Endodermal cell (in vitro differentiated cells): ENCODE measurements around the gene AIG1. TPM values are rescaled to one million over a fixed set of nuclear protein-coding genes. Genes with fewer than 3 reads are reported as not detected.

ENCODE experiments used
- DNase-seq: peaks from one replicate; pipeline ENCODE4 v3.0.0-alpha.2; 2017
- H3K27ac ChIP-seq: 2 replicates; pipeline ENCODE4 v1.5.1; 2013; ENCODE audit warnings: mild to moderate bottlenecking, low read depth, low read length, moderate library complexity
- H3K27me3 ChIP-seq: 2 replicates; pipeline ENCODE4 v1.6.1; 2013; ENCODE audit warnings: mild to moderate bottlenecking, low read length, moderate library complexity; ENCODE audit not compliant: insufficient read depth, control insufficient read depth, poor library complexity, severe bottlenecking
- H3K36me3 ChIP-seq: 2 replicates; pipeline ENCODE4 v1.7.0; 2013; ENCODE audit warnings: mild to moderate bottlenecking, low read length, moderate library complexity; ENCODE audit not compliant: control insufficient read depth, insufficient read depth
- H3K4me1 ChIP-seq: one replicate; pipeline ENCODE4 v1.7.0; 2013; ENCODE audit warnings: low read length; ENCODE audit not compliant: control insufficient read depth, insufficient read depth
- H3K4me3 ChIP-seq: 2 replicates; pipeline ENCODE4 v1.5.1; 2013; ENCODE audit warnings: mild to moderate bottlenecking, low read length, moderate library complexity
- H3K9ac ChIP-seq: 2 replicates; pipeline ENCODE4 v1.6.1; 2013; ENCODE audit warnings: mild to moderate bottlenecking, low read length, moderate library complexity; ENCODE audit not compliant: poor library complexity, severe bottlenecking; ENCODE audit errors: extremely low read depth
- H3K9me3 ChIP-seq: 2 replicates; pipeline ENCODE4 v1.6.1; 2013; ENCODE audit warnings: mild to moderate bottlenecking, low read length, moderate library complexity; ENCODE audit not compliant: control insufficient read depth
- H3K27ac Mint-ChIP-seq: 2 replicates; pipeline ENCODE4 v1.8.0; 2020; ENCODE audit warnings: mixed read lengths
- H3K27me3 Mint-ChIP-seq: 2 replicates; pipeline ENCODE4 v1.8.0; 2021; ENCODE audit warnings: mild to moderate bottlenecking, mixed read lengths; ENCODE audit not compliant: insufficient read depth
- H3K36me3 Mint-ChIP-seq: 2 replicates; pipeline ENCODE4 v1.8.0; 2020; ENCODE audit warnings: low read depth, mixed read lengths
- H3K4me1 Mint-ChIP-seq: 2 replicates; pipeline ENCODE4 v1.8.0; 2020; ENCODE audit warnings: mixed read lengths
- H3K4me3 Mint-ChIP-seq: 2 replicates; pipeline ENCODE4 v1.8.0; 2020; ENCODE audit warnings: mild to moderate bottlenecking, moderate library complexity, mixed read lengths
- H3K9me3 Mint-ChIP-seq: 2 replicates; pipeline ENCODE4 v1.8.0; 2020; ENCODE audit warnings: mild to moderate bottlenecking, mixed read lengths
- CTCF ChIP-seq: fragments of 200-600 bp; sonication (generic); conservative IDR thresholded peaks from 2 replicates; pipeline ENCODE4 v1.5.0; 2021; ENCODE audit warnings: antibody characterized with exemption, mild to moderate bottlenecking
- WGBS, 2 experiments: methylation state at CpG; one replicate each; pipeline versions ENCODE4 v1.1.5 to v1.1.7; 2013; ENCODE audit warnings: missing lambda C conversion rate in 2 of 2, mixed read lengths in 1 of 2; ENCODE audit not compliant: insufficient coverage in 1 of 2, insufficient read length in 1 of 2; 5-methylcytosine and 5-hydroxymethylcytosine counted together
- long read RNA-seq, 4 experiments: library from polyadenylated mRNA in 2 of 4; library from RNA in 1 of 4; library from capped mRNA in 1 of 4; stranded (forward) in 3 of 4; unstranded in 1 of 4; transcript quantifications; one replicate each; pipeline ENCODE4 v2.0.0, GENCODE V29; 2020 to 2021; ENCODE audit warnings: inconsistent platforms in 1 of 4
- polyA plus RNA-seq, 2 experiments: library from polyadenylated mRNA; stranded (reverse); fragments of 50-300 nt; gene quantifications; one replicate each; pipeline ENCODE4 v1.2.3, GENCODE V29; 2013
- total RNA-seq, 2 donors: library from RNA; stranded (reverse); fragmentation: NEBNext Ultra II Directional in 1 of 2; extraction: Animal tissue kit (Norgen Biotek cat#: 25700) in 1 of 2; gene quantifications; 2 replicates in 1 of 2; 3 replicates in 1 of 2; pipeline ENCODE4 v1.2.1, GENCODE V29; 2021

The AIG1 gene
- total RNA-seq, result 10 to 100 TPM; 23.0 to 25.2 TPM
- 26.2 TPM for polyA plus RNA-seq (2013, experiment 1 of 2)
- 25.1 TPM for polyA plus RNA-seq (2013, experiment 2 of 2)
- long read RNA-seq, experiment 1, partial matches to known transcripts, result 3 of 15 reads
- long read RNA-seq, experiment 1, other reads (novel, unspliced or antisense), result 8 of 15 reads
- long read RNA-seq, experiment 2, partial matches to known transcripts, result 1 of 13 reads
- long read RNA-seq, experiment 2, other reads (novel, unspliced or antisense), result 4 of 13 reads
- long read RNA-seq, experiment 3, transcript AIG1-202 (6 exons, 1,395 nt), result major isoform, 19 of 60 reads
- long read RNA-seq, experiment 3, transcript AIG1-208 (4 exons, 3,393 nt), result minor isoform, 7 of 60 reads
- long read RNA-seq, experiment 3, partial matches to known transcripts, result 12 of 60 reads
- long read RNA-seq, experiment 3, other reads (novel, unspliced or antisense), result 21 of 60 reads
- long read RNA-seq, experiment 4, transcript AIG1-202 (6 exons, 1,395 nt), result major isoform, 22 of 38 reads
- long read RNA-seq, experiment 4, partial matches to known transcripts, result 6 of 38 reads
- long read RNA-seq, experiment 4, other reads (novel, unspliced or antisense), result 8 of 38 reads

GRCh38 chr6:143060806-143061596 is at the start of gene AIG1:
Gene AIG1 (plus strand): TSS chr6:143060889. CDS start chr6:143060926, 37 bp downstream.
- H3K4me3 Mint-ChIP-seq, result peak within 1 kb of the TSS; percentile 87
- 9 to 47% methylated on average over 10 to 49 of the region's 50 CpGs for WGBS, 2 experiments
- H3K27me3 Mint-ChIP-seq, result no peaks in the 10 kb centered on the region
- H3K36me3 ChIP-seq, result no peaks in the 10 kb centered on the region
- peaks cover 19% of the 10 kb centered on the region for H3K4me1 Mint-ChIP-seq
- H3K36me3 Mint-ChIP-seq, result no peaks in the 10 kb centered on the region
- no peaks in the 10 kb centered on the region for H3K9me3 Mint-ChIP-seq
- no peaks in the 10 kb centered on the region for H3K27me3 ChIP-seq
- no peaks in the 10 kb centered on the region for H3K4me1 ChIP-seq
- peak within 1 kb of the TSS; percentile 56 for H3K27ac ChIP-seq
- DNase-seq, result peak; percentile 87
- peak within 1 kb of the TSS; percentile 95 for H3K27ac Mint-ChIP-seq
- TF ChIP-seq CTCF, result no peak
- no peaks in the 10 kb centered on the region for H3K9me3 ChIP-seq
- H3K4me3 ChIP-seq, result peak within 1 kb of the TSS; percentile 85
- peak within 1 kb of the TSS; percentile 56 for H3K9ac ChIP-seq

- no peaks in the 10 kb centered on the region for H3K4me1 Mint-ChIP-seq
- no peak for DNase-seq
- no peaks in the 10 kb centered on the region for H3K27me3 Mint-ChIP-seq
- no peak overlapping the region for H3K4me3 ChIP-seq
- no peaks in the 10 kb centered on the region for H3K36me3 ChIP-seq
- H3K27ac Mint-ChIP-seq, result no peak overlapping the region
- no peak for TF ChIP-seq CTCF
- no peak overlapping the region for H3K4me3 Mint-ChIP-seq
- no peak overlapping the region for H3K27ac ChIP-seq
- H3K4me1 ChIP-seq, result no peaks in the 10 kb centered on the region
- no peaks in the 10 kb centered on the region for H3K36me3 Mint-ChIP-seq
- H3K27me3 ChIP-seq, result no peaks in the 10 kb centered on the region
- no peaks in the 10 kb centered on the region for H3K9me3 ChIP-seq
- H3K9ac ChIP-seq, result no peak overlapping the region
- H3K9me3 Mint-ChIP-seq, result no peaks in the 10 kb centered on the region
- 94% methylated on average over 2 of the region's 2 CpGs; no CpG with 5 or more reads in 1 of the 2 experiments for WGBS, 2 experiments
Observed at GRCh38 chr6:143014764-143015163, 45.9 kb upstream of the AIG1 start.

- Mint-ChIP-seq H3K9me3 (no peaks in the 10 kb centered on the region), H3K36me3 (no peaks in the 10 kb centered on the region), H3K4me3 (no peak overlapping the region), H3K4me1 (no peaks in the 10 kb centered on the region), H3K27ac (no peak overlapping the region), H3K27me3 (no peaks in the 10 kb centered on the region)
- Histone ChIP-seq H3K9ac (no peak overlapping the region), H3K4me3 (no peak overlapping the region), H3K27me3 (no peaks in the 10 kb centered on the region), H3K9me3 (no peaks in the 10 kb centered on the region), H3K4me1 (no peaks in the 10 kb centered on the region), H3K27ac (no peak overlapping the region), H3K36me3 (no peaks in the 10 kb centered on the region)
- no peak for DNase-seq
- 90 to 93% methylated on average over 3 to 4 of the region's 4 CpGs for WGBS, 2 experiments
- no peak for TF ChIP-seq CTCF
Observed at GRCh38 chr6:143015300-143015706, 45.4 kb upstream of the AIG1 start.
